ENCODE data around the gene SERPINA12. TPM values are rescaled to one million over a fixed set of nuclear protein-coding genes. Genes with fewer than 3 reads are reported as not detected.

Gene SERPINA12
- total and polyA plus RNA-seq, 2 of the 13 experiments (the other 11 are each of a cell fraction or from before 2014, with no cell fraction given): 0.08 TPM; not detected in 1

DNA sequence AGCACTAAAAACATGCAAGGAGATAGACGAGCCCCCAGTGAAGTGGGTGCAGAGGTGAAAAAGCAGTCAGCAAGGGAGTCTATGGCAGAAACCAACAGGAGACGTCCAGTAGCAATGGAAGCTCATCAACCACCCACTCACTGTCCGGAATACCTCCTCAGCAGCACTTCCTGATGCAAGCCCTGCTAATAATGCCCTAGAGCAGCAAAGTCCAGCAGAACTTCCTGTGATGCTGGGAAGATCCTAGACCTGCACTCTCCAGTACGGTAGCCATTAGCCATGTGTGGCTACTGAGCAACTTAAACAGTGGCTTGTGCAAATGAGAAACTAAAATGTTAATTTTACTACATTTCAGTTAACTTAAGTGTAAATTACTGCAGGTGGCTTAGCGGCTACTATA, 44.2 kb downstream of the SERPINA12 start (continued):
- TF ChIP-seq NR2F2 (IDR thresholded peaks at IDR 0.05; ENCODE audit: borderline replicate concordance, low read depth) (no peak), NKX3-1 (CRISPR knock-in tag; IDR thresholded peaks at IDR 0.05) (no peak), JUNB (CRISPR knock-in tag; IDR thresholded peaks at IDR 0.05; ENCODE audit: borderline replicate concordance) (no peak), SAFB2 (CRISPR knock-in tag; IDR thresholded peaks at IDR 0.05; ENCODE audit: borderline replicate concordance, low read depth) (no peak), ZNF343 (CRISPR knock-in tag; IDR thresholded peaks at IDR 0.05) (no peak), ZNF3 (CRISPR knock-in tag; IDR thresholded peaks at IDR 0.05) (no peak), TARDBP (CRISPR knock-in tag; IDR thresholded peaks at IDR 0.05) (no peak), NPAS2 (CRISPR knock-in tag; IDR thresholded peaks at IDR 0.05; ENCODE audit: borderline replicate concordance) (no peak), STAG1 (CRISPR knock-in tag; IDR thresholded peaks at IDR 0.05) (no peak), FOXJ3 (CRISPR knock-in tag; IDR thresholded peaks at IDR 0.05; ENCODE audit: borderline replicate concordance) (no peak), CBFB (CRISPR knock-in tag; IDR thresholded peaks at IDR 0.05) (no peak), NFIB (CRISPR knock-in tag; IDR thresholded peaks at IDR 0.05; ENCODE audit: borderline replicate concordance) (no peak), ZNF839 (CRISPR knock-in tag; IDR thresholded peaks at IDR 0.05; ENCODE audit: borderline replicate concordance) (no peak), AGO1 (IDR thresholded peaks at IDR 0.05; ENCODE audit: low read depth, low read length, poor library complexity, severe bottlenecking) (no peak), ZNF282 (IDR thresholded peaks at IDR 0.05; ENCODE audit: partially characterized antibody) (no peak), ZNF766 (CRISPR knock-in tag; IDR thresholded peaks at IDR 0.05; ENCODE audit: borderline replicate concordance) (no peak), MED1 (CRISPR knock-in tag; IDR thresholded peaks at IDR 0.05) (peak; percentile 56), CAMTA2 (CRISPR knock-in tag; IDR thresholded peaks at IDR 0.05; ENCODE audit: borderline replicate concordance) (no peak), PCBP2 (optimal IDR thresholded peaks at IDR 0.05; ENCODE audit: low read depth, low read length, poor library complexity, severe bottlenecking) (no peak), ZNF441 (CRISPR knock-in tag; IDR thresholded peaks at IDR 0.05; ENCODE audit: borderline replicate concordance) (0 out of 2 replicates have a peak, but pooled peaks have one; percentile 34), ZNF547 (CRISPR knock-in tag; IDR thresholded peaks at IDR 0.05) (no peak), ZNF143 (CRISPR knock-in tag; IDR thresholded peaks at IDR 0.05) (no peak), AKAP8 (CRISPR knock-in tag; IDR thresholded peaks at IDR 0.05) (no peak), TOE1 (CRISPR knock-in tag; IDR thresholded peaks at IDR 0.05) (no peak)
- TF ChIP-seq, protein P1, sequence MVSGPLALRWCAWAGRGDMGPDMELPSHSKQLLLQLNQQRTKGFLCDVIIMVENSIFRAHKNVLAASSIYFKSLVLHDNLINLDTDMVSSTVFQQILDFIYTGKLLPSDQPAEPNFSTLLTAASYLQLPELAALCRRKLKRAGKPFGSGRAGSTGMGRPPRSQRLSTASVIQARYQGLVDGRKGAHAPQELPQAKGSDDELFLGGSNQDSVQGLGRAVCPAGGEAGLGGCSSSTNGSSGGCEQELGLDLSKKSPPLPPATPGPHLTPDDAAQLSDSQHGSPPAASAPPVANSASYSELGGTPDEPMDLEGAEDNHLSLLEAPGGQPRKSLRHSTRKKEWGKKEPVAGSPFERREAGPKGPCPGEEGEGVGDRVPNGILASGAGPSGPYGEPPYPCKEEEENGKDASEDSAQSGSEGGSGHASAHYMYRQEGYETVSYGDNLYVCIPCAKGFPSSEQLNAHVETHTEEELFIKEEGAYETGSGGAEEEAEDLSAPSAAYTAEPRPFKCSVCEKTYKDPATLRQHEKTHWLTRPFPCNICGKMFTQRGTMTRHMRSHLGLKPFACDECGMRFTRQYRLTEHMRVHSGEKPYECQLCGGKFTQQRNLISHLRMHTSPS (CRISPR knock-in tag; IDR thresholded peaks at IDR 0.05; ENCODE audit: low read depth): no peak
- TF ChIP-seq, protein P2, sequence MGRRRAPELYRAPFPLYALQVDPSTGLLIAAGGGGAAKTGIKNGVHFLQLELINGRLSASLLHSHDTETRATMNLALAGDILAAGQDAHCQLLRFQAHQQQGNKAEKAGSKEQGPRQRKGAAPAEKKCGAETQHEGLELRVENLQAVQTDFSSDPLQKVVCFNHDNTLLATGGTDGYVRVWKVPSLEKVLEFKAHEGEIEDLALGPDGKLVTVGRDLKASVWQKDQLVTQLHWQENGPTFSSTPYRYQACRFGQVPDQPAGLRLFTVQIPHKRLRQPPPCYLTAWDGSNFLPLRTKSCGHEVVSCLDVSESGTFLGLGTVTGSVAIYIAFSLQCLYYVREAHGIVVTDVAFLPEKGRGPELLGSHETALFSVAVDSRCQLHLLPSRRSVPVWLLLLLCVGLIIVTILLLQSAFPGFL (CRISPR knock-in tag; IDR thresholded peaks at IDR 0.05): no peak
- TF ChIP-seq, protein P3, sequence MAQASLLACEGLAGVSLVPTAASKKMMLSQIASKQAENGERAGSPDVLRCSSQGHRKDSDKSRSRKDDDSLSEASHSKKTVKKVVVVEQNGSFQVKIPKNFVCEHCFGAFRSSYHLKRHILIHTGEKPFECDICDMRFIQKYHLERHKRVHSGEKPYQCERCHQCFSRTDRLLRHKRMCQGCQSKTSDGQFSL (CRISPR knock-in tag; IDR thresholded peaks at IDR 0.05): no peak

All from HepG2 (cell line).